Esophagus muscularis mucosa (tissue), 4 donors: Measurements from ENCODE around the gene KCNE5. TPM values are rescaled to one million over a fixed set of nuclear protein-coding genes. Genes with fewer than 3 reads are reported as not detected.
"Not testable (repeated sequence)": the region's sequence is repeated elsewhere in the genome, so short reads cannot be mapped to it uniquely, and the experiment has no call there.

ENCODE experiments used
- DNase-seq: peaks from one replicate; pipeline ENCODE4 v3.0.0-alpha.2; 2017; ENCODE audit errors: extremely low spot score
- H3K27ac ChIP-seq, 4 donors: fragments of 200-600 bp; sonication (generic); replicated peaks in 1 of 4; 1 replicate in 3 of 4; 2 replicates in 1 of 4; pipeline ENCODE4 v1.5.1; 2016 to 2019; ENCODE audit warnings: mild to moderate bottlenecking in 1 of 4
- H3K27me3 ChIP-seq, 4 donors: fragments of 200-600 bp; sonication (generic); one replicate each; pipeline versions ENCODE4 v1.5.1 to v1.6.0; 2016 to 2019
- H3K36me3 ChIP-seq, 4 donors: fragments of 200-600 bp; sonication (generic); one replicate each; pipeline ENCODE4 v1.5.1; 2016 to 2019
- H3K4me1 ChIP-seq, 4 donors: fragments of 200-600 bp; sonication (generic); one replicate each; pipeline ENCODE4 v1.5.1; 2016 to 2019
- H3K4me3 ChIP-seq, 4 donors: fragments of 200-600 bp; sonication (generic); 1 replicate in 2 of 4; 2 replicates in 2 of 4; pipeline ENCODE4 v1.5.1; 2016 to 2019; ENCODE audit warnings: mild to moderate bottlenecking in 4 of 4, moderate library complexity in 1 of 4
- H3K9me3 ChIP-seq, 4 donors: fragments of 200-600 bp; sonication (generic); 1 replicate in 3 of 4; 2 replicates in 1 of 4; pipeline ENCODE4 v1.5.1; 2016 to 2019
- EP300 ChIP-seq: sonication (generic); formaldehyde crosslinking; IDR thresholded peaks from one replicate; pipeline ENCODE4 v1.6.1; 2017; ENCODE audit warnings: antibody characterized with exemption
- POLR2A ChIP-seq: fragments of 450-650 bp; IDR thresholded peaks from one replicate; pipeline ENCODE4 v1.6.1; 2017; ENCODE audit warnings: antibody characterized with exemption, moderate library complexity, mild to moderate bottlenecking, low read depth
- POLR2AphosphoS5 ChIP-seq, 2 donors: sonication (generic); formaldehyde crosslinking; IDR thresholded peaks; one replicate each; pipeline ENCODE4 v1.6.1; 2017; ENCODE audit warnings: antibody characterized with exemption in 2 of 2
- WGBS: methylation state at CpG from one replicate; pipeline ENCODE4 v1.1.5; 2018; 5-methylcytosine and 5-hydroxymethylcytosine counted together
- intact Hi-C: fragments of 100-400 bp; cut with DNase I; formaldehyde crosslinking; loops from one replicate; pipeline ENCODE4 v1.15.1; 2023
- total RNA-seq, 4 donors: library from RNA; depleted of rRNA; stranded (reverse); fragments of >200 nt; gene quantifications; one replicate each; pipeline versions ENCODE4 v1.1.0 to v1.2.1, GENCODE V29; 2016
- TF ChIP-seq, protein P1 (sequence below), 3 experiments: fragments of 200-600 bp in 2 of 3; fragments of 450-650 bp in 1 of 3; sonication (generic) in 2 of 3; IDR thresholded peaks; one replicate each; pipeline ENCODE4 v1.5.1; 2017 to 2019; ENCODE audit warnings: antibody characterized with exemption in 3 of 3, mild to moderate bottlenecking in 2 of 3, moderate library complexity in 1 of 3

Gene KCNE5
- total RNA-seq, 4 donors from 2014 or later: not detected

DNA sequence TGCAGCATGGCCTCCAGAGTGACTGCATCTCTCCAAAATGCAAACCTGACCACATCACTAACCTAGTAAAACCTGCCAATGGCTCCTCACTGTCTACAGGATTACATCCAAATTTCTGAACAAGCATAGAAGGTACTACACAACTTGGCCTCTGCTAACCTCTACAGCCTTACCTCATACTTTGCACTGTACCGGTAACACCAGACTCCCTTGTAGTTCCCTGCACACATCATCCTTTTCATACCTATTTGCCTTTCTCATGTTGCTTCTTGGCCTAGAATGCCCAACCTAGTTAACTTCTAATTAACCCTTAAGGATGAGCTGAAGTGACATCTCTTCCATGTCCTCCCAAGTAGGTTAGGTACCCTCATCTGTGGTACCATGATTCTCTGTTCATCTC lies 33.4 kb upstream of the KCNE5 start:
- no peaks in the 10 kb centered on the region for H3K9me3 ChIP-seq
- H3K36me3 ChIP-seq: peaks cover 0 to 29% (median 15%) of the 10 kb centered on the region in 4 donors
- H3K27ac ChIP-seq: no peak overlapping the region
- no peak for DNase-seq
- intact Hi-C loops: no loop called here
- WGBS: 96% methylated on average over 1 of the region's 1 CpG
- no peak overlapping the region for H3K4me3 ChIP-seq
- no peaks in the 10 kb centered on the region for H3K27me3 ChIP-seq
- H3K4me1 ChIP-seq: no peaks in the 10 kb centered on the region
- TF ChIP-seq, protein P1, sequence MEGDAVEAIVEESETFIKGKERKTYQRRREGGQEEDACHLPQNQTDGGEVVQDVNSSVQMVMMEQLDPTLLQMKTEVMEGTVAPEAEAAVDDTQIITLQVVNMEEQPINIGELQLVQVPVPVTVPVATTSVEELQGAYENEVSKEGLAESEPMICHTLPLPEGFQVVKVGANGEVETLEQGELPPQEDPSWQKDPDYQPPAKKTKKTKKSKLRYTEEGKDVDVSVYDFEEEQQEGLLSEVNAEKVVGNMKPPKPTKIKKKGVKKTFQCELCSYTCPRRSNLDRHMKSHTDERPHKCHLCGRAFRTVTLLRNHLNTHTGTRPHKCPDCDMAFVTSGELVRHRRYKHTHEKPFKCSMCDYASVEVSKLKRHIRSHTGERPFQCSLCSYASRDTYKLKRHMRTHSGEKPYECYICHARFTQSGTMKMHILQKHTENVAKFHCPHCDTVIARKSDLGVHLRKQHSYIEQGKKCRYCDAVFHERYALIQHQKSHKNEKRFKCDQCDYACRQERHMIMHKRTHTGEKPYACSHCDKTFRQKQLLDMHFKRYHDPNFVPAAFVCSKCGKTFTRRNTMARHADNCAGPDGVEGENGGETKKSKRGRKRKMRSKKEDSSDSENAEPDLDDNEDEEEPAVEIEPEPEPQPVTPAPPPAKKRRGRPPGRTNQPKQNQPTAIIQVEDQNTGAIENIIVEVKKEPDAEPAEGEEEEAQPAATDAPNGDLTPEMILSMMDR (IDR thresholded peaks at IDR 0.05): no peak
- TF ChIP-seq POLR2AphosphoS5 (IDR thresholded peaks at IDR 0.05) (no peak), POLR2A (no peak), EP300 (no peak)

DNA sequence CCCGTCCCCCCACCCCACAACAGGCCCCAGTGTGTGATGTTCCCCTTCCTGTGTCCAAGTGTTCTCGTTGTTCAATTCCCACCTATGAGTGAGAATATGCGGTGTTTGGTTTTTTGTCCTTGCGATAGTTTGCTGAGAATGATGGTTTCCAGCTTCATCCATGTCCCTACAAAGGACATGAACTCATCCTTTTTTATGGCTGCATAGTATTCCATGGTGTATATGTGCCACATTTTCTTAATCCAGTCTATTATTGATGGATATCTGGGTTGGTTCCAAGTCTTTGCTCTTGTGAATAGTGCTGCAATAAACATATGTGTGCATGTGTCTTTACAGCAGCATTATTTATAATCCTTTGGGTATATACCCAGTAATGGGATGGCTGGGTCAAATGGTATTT lies 32.4 kb upstream of the KCNE5 start:
- H3K4me1 ChIP-seq, DNase-seq, intact Hi-C loops, H3K27me3 ChIP-seq, H3K4me3 ChIP-seq, H3K27ac ChIP-seq, H3K9me3 ChIP-seq: not testable (repeated sequence)
- WGBS: 80% methylated on average over 1 of the region's 4 CpGs
- H3K36me3 ChIP-seq: peaks cover 0 to 20% (median 11%) of the 10 kb centered on the region in 4 donors

DNA sequence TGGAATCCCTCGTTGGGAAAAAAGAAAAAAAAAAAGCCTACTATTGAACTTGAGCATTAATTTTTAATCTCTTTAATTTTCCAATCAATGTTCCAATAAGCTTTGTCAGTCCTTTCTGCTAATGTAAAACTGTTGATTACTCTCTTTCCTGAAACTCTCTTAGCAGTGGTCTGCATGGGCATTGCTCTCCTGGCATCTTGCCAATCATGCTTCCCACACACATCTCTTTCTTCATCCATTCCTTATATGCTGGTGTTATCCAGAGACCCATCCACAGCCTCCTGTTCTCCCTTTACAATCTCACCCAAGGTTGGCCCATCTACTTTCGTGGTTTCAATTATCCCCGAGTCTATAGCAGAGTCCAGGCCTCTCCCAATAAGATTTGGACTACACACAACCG lies 31.8 kb upstream of the KCNE5 start:
- WGBS: 79% methylated on average over 4 of the region's 4 CpGs
- Histone ChIP-seq H3K4me1 (no peaks in the 10 kb centered on the region), H3K27me3 (no peaks in the 10 kb centered on the region), H3K36me3 (peaks cover 0 to 14% (median 7%) of the 10 kb centered on the region in 4 donors), H3K4me3 (no peak overlapping the region), H3K9me3 (no peaks in the 10 kb centered on the region), H3K27ac (no peak overlapping the region)
- DNase-seq: no peak
- TF ChIP-seq, protein P1 (IDR thresholded peaks at IDR 0.05): no peak
- no peak for TF ChIP-seq POLR2A
- TF ChIP-seq POLR2AphosphoS5 (IDR thresholded peaks at IDR 0.05): no peak
- no peak for TF ChIP-seq EP300
- intact Hi-C loops: no loop called here

DNA sequence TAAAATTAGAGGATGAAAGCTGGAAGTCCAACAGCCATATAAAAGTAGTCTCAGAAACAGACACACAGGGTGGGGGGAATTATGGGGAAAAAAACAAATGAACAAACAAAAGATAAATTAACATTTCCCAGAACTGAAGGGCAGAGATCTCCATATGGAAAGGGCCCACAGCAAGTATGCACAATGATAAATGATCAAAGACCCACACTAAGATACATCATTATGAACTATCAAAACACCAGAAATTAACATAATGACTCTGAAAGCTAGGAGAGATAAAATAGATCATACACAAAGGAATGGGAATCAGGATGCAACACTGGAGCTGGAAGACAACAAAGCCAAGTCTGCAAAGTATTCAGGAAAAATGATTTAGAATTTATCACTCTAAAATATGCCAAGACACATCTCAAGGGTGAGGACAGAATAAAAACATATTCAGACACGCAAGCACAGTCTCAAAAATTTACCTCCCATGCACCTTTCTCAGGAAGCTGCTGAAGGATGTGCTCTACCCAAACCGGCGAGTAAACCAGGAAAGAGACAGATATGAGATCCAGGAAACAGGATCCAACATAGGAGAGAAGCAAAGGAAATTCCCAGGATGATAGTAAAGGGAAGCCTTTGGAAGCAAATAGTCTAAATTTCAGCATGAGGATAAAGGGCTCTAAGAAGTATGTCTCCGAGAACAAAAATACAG lies 30.7 kb upstream of the KCNE5 start:
- H3K27me3 ChIP-seq: no peaks in the 10 kb centered on the region
- peaks cover 0 to 14% (median 5%) of the 10 kb centered on the region in 4 donors for H3K36me3 ChIP-seq
- H3K4me3 ChIP-seq: no peak overlapping the region
- DNase-seq: no peak
- 80% methylated on average over 4 of the region's 4 CpGs for WGBS
- intact Hi-C loops: no loop called here
- no peaks in the 10 kb centered on the region for H3K9me3 ChIP-seq
- H3K27ac ChIP-seq: no peak overlapping the region
- H3K4me1 ChIP-seq: no peaks in the 10 kb centered on the region
- TF ChIP-seq POLR2A (no peak), POLR2AphosphoS5 (IDR thresholded peaks at IDR 0.05) (no peak), EP300 (no peak)
- TF ChIP-seq, protein P1 (IDR thresholded peaks at IDR 0.05): no peak

DNA sequence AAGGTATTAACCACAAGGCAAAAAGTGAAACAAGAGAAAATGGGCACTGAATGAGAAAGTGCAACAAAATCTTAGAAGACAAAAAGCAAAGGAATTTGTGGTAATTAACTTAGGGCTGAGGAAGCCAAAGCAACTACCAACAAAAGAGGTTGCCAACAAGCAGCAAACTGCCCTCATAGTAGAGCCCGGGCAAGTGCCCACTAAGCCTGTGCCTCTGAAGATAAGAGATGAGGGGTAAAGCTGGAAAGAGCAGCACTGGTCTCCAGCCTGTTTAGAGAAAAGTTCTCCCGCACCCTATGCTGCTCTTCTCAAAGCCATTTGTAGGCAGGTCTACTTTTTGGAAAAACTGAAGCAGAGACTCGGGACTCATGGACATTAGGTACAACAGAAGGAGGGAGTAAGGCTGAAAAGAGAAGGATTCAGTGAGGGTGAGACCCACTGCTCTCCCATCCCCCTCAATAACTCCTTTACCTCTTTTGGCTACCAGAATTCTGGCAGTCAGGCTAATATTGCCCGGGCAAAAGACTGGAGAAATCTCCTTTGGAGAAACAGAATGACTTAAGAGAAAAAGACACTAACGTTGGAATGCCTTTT lies 29.6 kb upstream of the KCNE5 start:
- no peak for DNase-seq
- no peak overlapping the region for H3K27ac ChIP-seq
- H3K27me3 ChIP-seq: no peaks in the 10 kb centered on the region
- intact Hi-C loops: no loop called here
- 77% methylated on average over 5 of the region's 5 CpGs for WGBS
- TF ChIP-seq POLR2A (no peak), POLR2AphosphoS5 (IDR thresholded peaks at IDR 0.05) (no peak)
- peaks cover 0 to 14% (median 5%) of the 10 kb centered on the region in 4 donors for H3K36me3 ChIP-seq
- H3K4me3 ChIP-seq: no peak overlapping the region
- no peaks in the 10 kb centered on the region for H3K4me1 ChIP-seq
- no peaks in the 10 kb centered on the region for H3K9me3 ChIP-seq

DNA sequence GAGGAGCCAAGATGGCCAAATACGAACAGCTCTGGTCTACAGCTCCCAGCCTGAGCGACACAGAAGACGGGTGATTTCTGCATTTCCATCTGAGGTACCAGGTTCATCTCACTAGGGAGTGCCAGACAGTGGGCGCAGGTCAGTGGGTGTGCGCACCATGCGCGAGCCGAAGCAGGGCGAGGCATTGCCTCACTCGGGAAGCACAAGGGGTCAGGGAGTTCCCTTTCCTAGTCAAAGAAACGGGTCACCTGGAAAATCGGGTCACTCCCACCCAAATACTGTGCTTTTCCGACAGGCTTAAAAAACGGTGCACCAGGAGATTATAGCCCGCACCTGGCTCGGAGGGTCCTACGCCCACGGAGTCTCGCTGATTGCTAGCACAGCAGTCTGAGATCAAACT lies 19.7 kb upstream of the KCNE5 start:
- H3K4me3 ChIP-seq, H3K4me1 ChIP-seq, H3K27me3 ChIP-seq, H3K27ac ChIP-seq, H3K36me3 ChIP-seq, intact Hi-C loops, DNase-seq, H3K9me3 ChIP-seq: not testable (repeated sequence)
- over 99% methylated on average over 8 of the region's 19 CpGs for WGBS
